Measurements from ENCODE around the gene SPTBN5.

GRCh38 chr15:41937568-41937923 lies 43.7 kb upstream of the SPTBN5 start:
- TF ChIP-seq CTCF (IDR thresholded peaks at IDR 0.05) = no peak
- no peak for TF ChIP-seq POLR2A (IDR thresholded peaks at IDR 0.05)

Measured in testis (tissue), 2 donors.